ENCODE measurements around the gene LRRC38. TPM values are rescaled to one million over a fixed set of nuclear protein-coding genes. Genes with fewer than 3 reads are reported as not detected.

The LRRC38 gene
- total RNA-seq, 1 donor from 2014 or later = not detected

DNA sequence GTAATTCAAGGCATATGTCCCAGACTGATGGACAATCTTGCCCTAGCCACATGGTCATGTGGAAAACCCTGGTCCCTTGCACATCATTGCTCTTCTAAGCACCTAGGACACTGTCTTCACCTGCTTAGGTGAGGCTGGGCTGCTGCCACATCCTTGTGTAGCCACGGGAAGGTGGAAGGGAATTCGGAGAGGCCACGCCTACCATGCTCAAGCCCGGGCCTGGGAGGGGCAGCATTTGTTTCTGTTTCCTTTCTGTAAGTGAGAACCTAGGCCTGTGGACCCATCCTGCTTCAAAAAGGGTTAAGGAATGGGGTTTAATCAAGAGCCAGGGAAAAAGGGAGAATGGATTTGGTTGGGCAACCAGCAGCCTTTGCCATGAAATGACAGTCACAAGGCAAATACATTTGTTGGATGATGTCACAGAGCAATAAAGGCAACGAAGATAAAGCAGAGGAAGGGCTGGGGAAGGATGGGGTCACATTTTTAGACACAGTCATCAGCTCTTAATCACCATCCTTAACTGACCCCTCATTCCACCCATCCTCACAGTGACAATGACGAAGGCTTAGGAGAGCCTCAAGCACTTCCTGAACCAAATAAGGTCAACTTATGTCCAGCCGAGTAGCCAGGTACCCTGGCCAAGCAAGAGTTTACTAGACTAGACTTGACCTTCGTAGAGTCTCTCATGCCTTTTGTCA, 10.1 kb upstream of the LRRC38 start:
- H3K4me3 ChIP-seq (ENCODE audit: insufficient read depth, low read depth, low read length) = no peak overlapping the region
- Mint-ChIP-seq H3K27me3 (ENCODE audit: low read depth, unreplicated experiment) (peaks cover 21% of the 10 kb centered on the region), H3K9me3 (ENCODE audit: unreplicated experiment) (peaks cover 6% of the 10 kb centered on the region), H3K4me3 (ENCODE audit: unreplicated experiment) (no peak overlapping the region), H3K27ac (ENCODE audit: unreplicated experiment) (no peak overlapping the region), H3K4me1 (ENCODE audit: low read depth, unreplicated experiment) (no peaks in the 10 kb centered on the region), H3K36me3 (ENCODE audit: low read depth, unreplicated experiment) (no peaks in the 10 kb centered on the region)
- no peak overlapping the region for H3K4me2 ChIP-seq (ENCODE audit: low read length)
- H3K4me1 ChIP-seq (ENCODE audit: insufficient read depth, low read length) = no peaks in the 10 kb centered on the region
- H3K27ac ChIP-seq (ENCODE audit: low read depth, low read length) = no peak overlapping the region
- H2AFZ ChIP-seq (ENCODE audit: low read depth, low read length) = no peak overlapping the region
- no peak overlapping the region for H3K9ac ChIP-seq (ENCODE audit: low read length)
- FAIRE-seq (no peak), DNase-seq (ENCODE audit: low read depth) (no peak)
- peaks cover 4% of the 10 kb centered on the region for H3K9me3 ChIP-seq (ENCODE audit: insufficient read depth, low read depth, low read length)
- no peaks in the 10 kb centered on the region for H4K20me1 ChIP-seq (ENCODE audit: insufficient read depth, low read length)
- no peaks in the 10 kb centered on the region for H3K27me3 ChIP-seq (ENCODE audit: insufficient read depth, low read length)
- no peaks in the 10 kb centered on the region for H3K79me2 ChIP-seq (ENCODE audit: insufficient read depth, low read length)
- no peak for TF ChIP-seq EZH2 (IDR thresholded peaks at IDR 0.05; ENCODE audit: insufficient read depth, low read length)
- TF ChIP-seq, protein P1, sequence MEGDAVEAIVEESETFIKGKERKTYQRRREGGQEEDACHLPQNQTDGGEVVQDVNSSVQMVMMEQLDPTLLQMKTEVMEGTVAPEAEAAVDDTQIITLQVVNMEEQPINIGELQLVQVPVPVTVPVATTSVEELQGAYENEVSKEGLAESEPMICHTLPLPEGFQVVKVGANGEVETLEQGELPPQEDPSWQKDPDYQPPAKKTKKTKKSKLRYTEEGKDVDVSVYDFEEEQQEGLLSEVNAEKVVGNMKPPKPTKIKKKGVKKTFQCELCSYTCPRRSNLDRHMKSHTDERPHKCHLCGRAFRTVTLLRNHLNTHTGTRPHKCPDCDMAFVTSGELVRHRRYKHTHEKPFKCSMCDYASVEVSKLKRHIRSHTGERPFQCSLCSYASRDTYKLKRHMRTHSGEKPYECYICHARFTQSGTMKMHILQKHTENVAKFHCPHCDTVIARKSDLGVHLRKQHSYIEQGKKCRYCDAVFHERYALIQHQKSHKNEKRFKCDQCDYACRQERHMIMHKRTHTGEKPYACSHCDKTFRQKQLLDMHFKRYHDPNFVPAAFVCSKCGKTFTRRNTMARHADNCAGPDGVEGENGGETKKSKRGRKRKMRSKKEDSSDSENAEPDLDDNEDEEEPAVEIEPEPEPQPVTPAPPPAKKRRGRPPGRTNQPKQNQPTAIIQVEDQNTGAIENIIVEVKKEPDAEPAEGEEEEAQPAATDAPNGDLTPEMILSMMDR (IDR thresholded peaks at IDR 0.05; ENCODE audit: insufficient read depth, low read depth, low read length) = no peak
- H3K36me3 ChIP-seq (ENCODE audit: insufficient read depth, low read length) = no peaks in the 10 kb centered on the region

DNA sequence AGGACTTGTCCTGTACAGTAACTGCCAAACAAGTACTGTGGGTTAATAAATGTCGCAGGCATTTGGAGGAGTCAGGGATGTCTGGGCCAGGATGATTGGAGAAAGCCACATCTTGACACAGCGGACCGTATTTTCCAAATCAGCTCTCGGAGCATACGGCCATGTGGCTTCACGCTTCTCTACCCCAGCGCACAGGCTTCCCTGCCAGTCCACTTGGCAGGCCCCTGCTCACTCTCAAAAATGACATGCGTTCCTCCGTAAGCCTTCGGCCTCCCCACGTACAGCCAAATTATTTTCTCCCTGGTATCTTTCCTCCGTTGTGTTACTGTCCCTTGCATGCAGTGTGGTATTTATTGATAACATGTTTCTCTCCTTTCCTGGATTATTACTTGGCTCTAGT, 7.2 kb upstream of the LRRC38 start:
- no peak overlapping the region for H3K27ac Mint-ChIP-seq (ENCODE audit: unreplicated experiment)
- no peak overlapping the region for H3K4me3 Mint-ChIP-seq (ENCODE audit: unreplicated experiment)
- no peaks in the 10 kb centered on the region for H3K4me1 Mint-ChIP-seq (ENCODE audit: low read depth, unreplicated experiment)
- FAIRE-seq (no peak), DNase-seq (ENCODE audit: low read depth) (no peak)
- H3K27ac ChIP-seq (ENCODE audit: low read depth, low read length) = no peak overlapping the region
- TF ChIP-seq EZH2 (IDR thresholded peaks at IDR 0.05; ENCODE audit: insufficient read depth, low read length) = no peak
- TF ChIP-seq, protein P1 (IDR thresholded peaks at IDR 0.05; ENCODE audit: insufficient read depth, low read depth, low read length) = no peak
- H3K27me3 ChIP-seq (ENCODE audit: insufficient read depth, low read length) = no peaks in the 10 kb centered on the region
- H3K36me3 ChIP-seq (ENCODE audit: insufficient read depth, low read length) = no peaks in the 10 kb centered on the region
- H3K9ac ChIP-seq (ENCODE audit: low read length) = no peak overlapping the region
- no peak overlapping the region for H3K4me3 ChIP-seq (ENCODE audit: insufficient read depth, low read depth, low read length)
- H3K9me3 Mint-ChIP-seq (ENCODE audit: unreplicated experiment) = peaks cover 7% of the 10 kb centered on the region
- no peak overlapping the region for H2AFZ ChIP-seq (ENCODE audit: low read depth, low read length)
- peaks cover 4% of the 10 kb centered on the region for H3K9me3 ChIP-seq (ENCODE audit: insufficient read depth, low read depth, low read length)
- peaks cover 47% of the 10 kb centered on the region for H3K27me3 Mint-ChIP-seq (ENCODE audit: low read depth, unreplicated experiment)
- no peaks in the 10 kb centered on the region for H3K4me1 ChIP-seq (ENCODE audit: insufficient read depth, low read length)
- H3K4me2 ChIP-seq (ENCODE audit: low read length) = no peak overlapping the region
- no peaks in the 10 kb centered on the region for H3K79me2 ChIP-seq (ENCODE audit: insufficient read depth, low read length)
- H3K36me3 Mint-ChIP-seq (ENCODE audit: low read depth, unreplicated experiment) = no peaks in the 10 kb centered on the region
- no peaks in the 10 kb centered on the region for H4K20me1 ChIP-seq (ENCODE audit: insufficient read depth, low read length)

DNA sequence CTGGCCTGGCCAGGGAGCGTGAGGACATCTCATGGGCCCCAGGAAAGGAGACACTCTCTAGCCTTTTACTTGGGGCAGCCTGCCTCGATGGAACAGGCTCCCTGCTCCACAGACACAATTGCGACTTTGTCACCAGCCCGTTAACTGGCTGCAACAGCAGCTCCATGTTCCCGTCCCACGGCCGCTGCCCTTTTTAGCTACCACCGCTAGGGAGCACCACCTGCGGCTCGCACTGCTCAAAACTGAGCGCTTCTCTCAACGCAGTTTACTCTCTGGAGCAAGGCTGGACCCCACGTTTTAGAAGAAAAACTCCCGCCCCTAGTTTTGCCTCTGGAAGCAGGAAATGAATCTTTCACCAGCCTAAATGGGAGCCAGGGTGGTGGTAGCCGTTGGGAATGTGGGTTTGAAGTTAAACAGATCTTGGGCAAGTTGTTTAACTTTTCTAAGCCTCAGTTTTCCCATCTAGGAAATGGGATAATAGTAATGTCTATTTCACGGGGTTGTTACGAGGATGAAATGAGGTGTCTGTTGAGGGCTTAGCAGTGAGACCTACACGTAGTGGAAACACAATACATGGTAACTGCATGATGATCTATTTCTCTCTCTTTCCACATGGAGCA, 3.5 kb upstream of the LRRC38 start:
- Histone ChIP-seq H3K9me3 (ENCODE audit: insufficient read depth, low read depth, low read length) (no peaks in the 10 kb centered on the region), H4K20me1 (ENCODE audit: insufficient read depth, low read length) (no peaks in the 10 kb centered on the region), H3K36me3 (ENCODE audit: insufficient read depth, low read length) (no peaks in the 10 kb centered on the region), H2AFZ (ENCODE audit: low read depth, low read length) (no peak overlapping the region), H3K27me3 (ENCODE audit: insufficient read depth, low read length) (peaks cover 4% of the 10 kb centered on the region), H3K4me3 (ENCODE audit: insufficient read depth, low read depth, low read length) (no peak overlapping the region), H3K27ac (ENCODE audit: low read depth, low read length) (no peak overlapping the region), H3K4me2 (ENCODE audit: low read length) (no peak overlapping the region), H3K79me2 (ENCODE audit: insufficient read depth, low read length) (no peaks in the 10 kb centered on the region), H3K9ac (ENCODE audit: low read length) (no peak overlapping the region), H3K4me1 (ENCODE audit: insufficient read depth, low read length) (no peaks in the 10 kb centered on the region)
- Mint-ChIP-seq H3K9me3 (ENCODE audit: unreplicated experiment) (peaks cover 5% of the 10 kb centered on the region), H3K4me1 (ENCODE audit: low read depth, unreplicated experiment) (no peaks in the 10 kb centered on the region), H3K36me3 (ENCODE audit: low read depth, unreplicated experiment) (no peaks in the 10 kb centered on the region), H3K27me3 (ENCODE audit: low read depth, unreplicated experiment) (peaks cover 73% of the 10 kb centered on the region), H3K27ac (ENCODE audit: unreplicated experiment) (no peak overlapping the region), H3K4me3 (ENCODE audit: unreplicated experiment) (no peak overlapping the region)
- DNase-seq (ENCODE audit: low read depth) = no peak
- TF ChIP-seq, protein P1 (IDR thresholded peaks at IDR 0.05; ENCODE audit: insufficient read depth, low read depth, low read length) = no peak
- TF ChIP-seq EZH2 (IDR thresholded peaks at IDR 0.05; ENCODE audit: insufficient read depth, low read length) = no peak
- FAIRE-seq = no peak
